Caco-2 (cell line): ENCODE data around the gene RHEBL1. TPM values are rescaled to one million over a fixed set of nuclear protein-coding genes. Genes with fewer than 3 reads are reported as not detected.
"Not testable (repeated sequence)": the region's sequence is repeated elsewhere in the genome, so short reads cannot be mapped to it uniquely, and the experiment has no call there.

Experiments used
- BruUV-seq: library from RNA; stranded (reverse); fragments of 400-500 nt; replicated peaks from 2 replicates; lab custom pipeline; 2021; lab: Mats Ljungman, UMichigan
- CTCF ChIA-PET: fragments of 300-600 bp; sonication (Branson Sonifier 250); formaldehyde crosslinking; loops from one replicate; lab custom pipeline; 2022; ENCODE audit warnings: antibody characterized with exemption; lab: Charles Lee
- POLR2A ChIA-PET: fragments of 300-600 bp; sonication (Branson Sonifier 250); formaldehyde crosslinking; loops from one replicate; lab custom pipeline; 2022; ENCODE audit warnings: antibody characterized with exemption; lab: Charles Lee
- DNase-seq, 2 experiments: peaks; one replicate each; pipeline versions ENCODE4 v3.0.0 to v3.0.0-alpha.2; 2020 to 2022
- H3K27me3 ChIP-seq: replicated peaks from 2 replicates; pipeline ENCODE4 v1.6.0; 2011; ENCODE audit warnings: low read length; ENCODE audit not compliant: control insufficient read depth, insufficient read depth
- H3K36me3 ChIP-seq: 2 replicates; pipeline ENCODE4 v1.5.1; 2011; ENCODE audit warnings: low read length; ENCODE audit not compliant: control insufficient read depth, insufficient read depth
- H3K4me1 ChIP-seq: fragments of 250-450 bp; sonication (Bioruptor Pico); 2 replicates; pipeline ENCODE4 v1.5.1; 2020; ENCODE audit warnings: mild to moderate bottlenecking
- H3K4me3 ChIP-seq: 2 replicates; pipeline ENCODE4 v1.5.1; 2011; ENCODE audit warnings: low read depth, mild to moderate bottlenecking, control low read depth, low read length
- H3K9me3 ChIP-seq: fragments of 250-450 bp; sonication (Bioruptor Pico); 2 replicates; pipeline ENCODE4 v1.5.1; 2020; ENCODE audit warnings: mild to moderate bottlenecking, moderate library complexity
- H3K27ac Mint-ChIP-seq: one replicate; pipeline ENCODE4 v1.8.0; 2022; ENCODE audit warnings: mixed read lengths; ENCODE audit not compliant: unreplicated experiment
- H3K27me3 Mint-ChIP-seq: one replicate; pipeline ENCODE4 v1.8.0; 2022; ENCODE audit warnings: mixed read lengths; ENCODE audit not compliant: insufficient read depth, unreplicated experiment
- H3K36me3 Mint-ChIP-seq: one replicate; pipeline ENCODE4 v1.8.0; 2022; ENCODE audit warnings: mild to moderate bottlenecking, mixed read lengths; ENCODE audit not compliant: insufficient read depth, unreplicated experiment
- H3K4me1 Mint-ChIP-seq: one replicate; pipeline ENCODE4 v1.8.0; 2022; ENCODE audit warnings: low read depth, mixed read lengths; ENCODE audit not compliant: unreplicated experiment
- H3K4me3 Mint-ChIP-seq: one replicate; pipeline ENCODE4 v1.8.0; 2022; ENCODE audit warnings: mild to moderate bottlenecking, moderate library complexity, mixed read lengths; ENCODE audit not compliant: unreplicated experiment
- H3K9me3 Mint-ChIP-seq: one replicate; pipeline ENCODE4 v1.8.0; 2022; ENCODE audit warnings: mixed read lengths; ENCODE audit not compliant: unreplicated experiment
- intact Hi-C: fragments of 100-400 bp; cut with micrococcal nuclease; formaldehyde crosslinking; loops from one replicate; pipeline ENCODE4 v1.10.0; 2022; ENCODE audit not compliant: unreplicated experiment
- total RNA-seq: library from RNA; stranded (reverse); gene quantifications from 2 replicates; pipeline ENCODE4 v1.2.3, GENCODE V29; 2022
- TF ChIP-seq, protein P1 (sequence below), 2 experiments: fragments of 200-600 bp in 1 of 2; IDR thresholded peaks; 1 replicate in 1 of 2; 2 replicates in 1 of 2; pipeline versions ENCODE4 v1.5.1 to v1.8.0; 2011 to 2022; ENCODE audit warnings: antibody characterized with exemption in 1 of 2, control low read depth in 1 of 2, inconsistent platforms in 1 of 2, low read depth in 1 of 2, low read length in 1 of 2, mild to moderate bottlenecking in 1 of 2, moderate library complexity in 1 of 2; ENCODE audit not compliant: insufficient read depth in 1 of 2, severe bottlenecking in 1 of 2, unreplicated experiment in 1 of 2

The RHEBL1 gene
- total RNA-seq, 1 experiment from 2014 or later, result 2.5 TPM

GRCh38 chr12:49068879-49069506 is 786 bp downstream of the RHEBL1 start:
- Histone ChIP-seq H3K4me3 (peak overlapping the region; percentile 78), H3K36me3 (no peaks in the 10 kb centered on the region), H3K9me3 (no peaks in the 10 kb centered on the region), H3K27me3 (no peaks in the 10 kb centered on the region), H3K4me1 (peaks cover 7% of the 10 kb centered on the region; the same call in 1 of the 2 replicates)
- intact Hi-C loops, result loop anchor here (1.0 kb wide), 1 partner anchor 61 kb away; no protein-coding TSS in a partner anchor
- H3K4me3 Mint-ChIP-seq, result peak overlapping the region; percentile 88
- TF ChIP-seq, protein P1, sequence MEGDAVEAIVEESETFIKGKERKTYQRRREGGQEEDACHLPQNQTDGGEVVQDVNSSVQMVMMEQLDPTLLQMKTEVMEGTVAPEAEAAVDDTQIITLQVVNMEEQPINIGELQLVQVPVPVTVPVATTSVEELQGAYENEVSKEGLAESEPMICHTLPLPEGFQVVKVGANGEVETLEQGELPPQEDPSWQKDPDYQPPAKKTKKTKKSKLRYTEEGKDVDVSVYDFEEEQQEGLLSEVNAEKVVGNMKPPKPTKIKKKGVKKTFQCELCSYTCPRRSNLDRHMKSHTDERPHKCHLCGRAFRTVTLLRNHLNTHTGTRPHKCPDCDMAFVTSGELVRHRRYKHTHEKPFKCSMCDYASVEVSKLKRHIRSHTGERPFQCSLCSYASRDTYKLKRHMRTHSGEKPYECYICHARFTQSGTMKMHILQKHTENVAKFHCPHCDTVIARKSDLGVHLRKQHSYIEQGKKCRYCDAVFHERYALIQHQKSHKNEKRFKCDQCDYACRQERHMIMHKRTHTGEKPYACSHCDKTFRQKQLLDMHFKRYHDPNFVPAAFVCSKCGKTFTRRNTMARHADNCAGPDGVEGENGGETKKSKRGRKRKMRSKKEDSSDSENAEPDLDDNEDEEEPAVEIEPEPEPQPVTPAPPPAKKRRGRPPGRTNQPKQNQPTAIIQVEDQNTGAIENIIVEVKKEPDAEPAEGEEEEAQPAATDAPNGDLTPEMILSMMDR (IDR thresholded peaks at IDR 0.05; ENCODE audit: insufficient read depth in 1 of 2, low read depth in 1 of 2, low read length in 1 of 2, severe bottlenecking in 1 of 2, unreplicated experiment in 1 of 2), result no peak
- peak in 1 of 2 experiments; percentile 37 for DNase-seq
- H3K9me3 Mint-ChIP-seq, result no peaks in the 10 kb centered on the region
- H3K27ac Mint-ChIP-seq, result peak overlapping the region; percentile 65
- CTCF ChIA-PET, result interaction anchor here (1.2 to 1.9 kb wide), 6 partner anchors 9 to 228 kb away, joined by 5 to 33 read pairs (median 8); partner anchors contain the start of gene PRKAG1
- peaks cover 7% of the 10 kb centered on the region for H3K4me1 Mint-ChIP-seq
- H3K36me3 Mint-ChIP-seq, result peaks cover 6% of the 10 kb centered on the region
- TSS peak; percentile 50 for BruUV-seq
- H3K27me3 Mint-ChIP-seq, result no peaks in the 10 kb centered on the region
- POLR2A ChIA-PET, result interaction anchor here (0.5 to 1.4 kb wide), 8 partner anchors 17 to 770 kb away, joined by 3 to 20 read pairs (median 6); partner anchors contain the start of genes ARF3, DDX23 and TUBA1B

- no TSS peak for BruUV-seq
- POLR2A ChIA-PET, result no interaction called here
- Mint-ChIP-seq H3K4me1 (peaks cover 7% of the 10 kb centered on the region), H3K27ac (no peak overlapping the region), H3K4me3 (no peak overlapping the region), H3K27me3 (no peaks in the 10 kb centered on the region), H3K36me3 (peaks cover 6% of the 10 kb centered on the region), H3K9me3 (no peaks in the 10 kb centered on the region)
- H3K27me3 ChIP-seq, result no peaks in the 10 kb centered on the region
- peaks cover 7% of the 10 kb centered on the region; the same call in 1 of the 2 replicates for H3K4me1 ChIP-seq
- intact Hi-C loops, result no loop called here
- H3K4me3 ChIP-seq, result no peak overlapping the region
- H3K9me3 ChIP-seq, result no peaks in the 10 kb centered on the region
- CTCF ChIA-PET, result interaction anchor here (1.6 to 3.6 kb wide), 2 partner anchors 22 to 64 kb away, joined by 6 to 36 read pairs; no protein-coding TSS in a partner anchor
- TF ChIP-seq, protein P1 (IDR thresholded peaks at IDR 0.05; ENCODE audit: insufficient read depth in 1 of 2, low read depth in 1 of 2, low read length in 1 of 2, severe bottlenecking in 1 of 2, unreplicated experiment in 1 of 2), result no peak
- DNase-seq, result no peak
- no peaks in the 10 kb centered on the region for H3K36me3 ChIP-seq
Measured at GRCh38 chr12:49066120-49066519, 3.7 kb downstream of the RHEBL1 start.

- no peaks in the 10 kb centered on the region for H3K9me3 Mint-ChIP-seq
- intact Hi-C loops, result loop anchor here (1.0 kb wide), 4 partner anchors 24 to 170 kb away; partner anchors contain the start of gene DHH
- BruUV-seq, result no TSS peak
- H3K9me3 ChIP-seq, result no peaks in the 10 kb centered on the region
- H3K4me1 ChIP-seq, result peaks cover 7% of the 10 kb centered on the region; the same call in 1 of the 2 replicates
- H3K4me1 Mint-ChIP-seq, result no peaks in the 10 kb centered on the region
- TF ChIP-seq, protein P1 (IDR thresholded peaks at IDR 0.05; ENCODE audit: insufficient read depth in 1 of 2, low read depth in 1 of 2, low read length in 1 of 2, severe bottlenecking in 1 of 2, unreplicated experiment in 1 of 2), result no peak
- H3K36me3 ChIP-seq, result no peaks in the 10 kb centered on the region
- ChIA-PET CTCF (interaction anchor here (0.5 to 3.6 kb wide), 14 partner anchors 23 to 171 kb away, joined by 3 to 36 read pairs (median 5); partner anchors contain the start of genes DHH, LMBR1L and PRKAG1), POLR2A (no interaction called here)
- no peak overlapping the region for H3K27ac Mint-ChIP-seq
- peaks cover 12% of the 10 kb centered on the region for H3K36me3 Mint-ChIP-seq
- H3K4me3 Mint-ChIP-seq, result no peak overlapping the region
- no peak for DNase-seq
- no peaks in the 10 kb centered on the region for H3K27me3 ChIP-seq
- H3K27me3 Mint-ChIP-seq, result no peaks in the 10 kb centered on the region
- H3K4me3 ChIP-seq, result no peak overlapping the region
Measured at GRCh38 chr12:49064767-49065152, 5.0 kb downstream of the RHEBL1 start.

DNA sequence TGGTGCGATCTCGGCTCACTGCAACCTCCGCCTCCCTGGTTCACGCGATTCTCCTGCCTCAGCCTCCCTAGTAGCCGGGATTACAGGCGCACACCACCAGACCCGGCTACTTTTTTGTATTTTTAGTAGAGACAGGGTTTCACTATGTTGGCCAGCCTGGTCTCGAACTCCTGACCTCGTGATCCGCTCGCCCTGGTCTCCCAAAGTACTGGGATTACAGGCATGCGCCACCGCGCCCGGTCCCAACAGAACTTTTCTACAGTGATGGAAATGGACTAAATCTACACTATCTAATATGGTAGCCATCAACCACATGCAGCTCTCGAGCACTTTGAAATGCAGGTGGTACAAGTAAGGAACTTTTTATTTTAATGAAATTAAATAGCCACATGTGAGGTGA is 7.9 kb downstream of the RHEBL1 start:
- H3K36me3 ChIP-seq, H3K4me1 Mint-ChIP-seq, H3K27me3 ChIP-seq, BruUV-seq, H3K9me3 Mint-ChIP-seq, H3K27me3 Mint-ChIP-seq, POLR2A ChIA-PET, intact Hi-C loops, H3K9me3 ChIP-seq, H3K27ac Mint-ChIP-seq, H3K4me3 ChIP-seq, DNase-seq: not testable (repeated sequence)
- Mint-ChIP-seq H3K4me3 (peak overlapping the region; percentile 83), H3K36me3 (peaks cover 11% of the 10 kb centered on the region)
- CTCF ChIA-PET, result interaction anchor here (0.7 kb wide), 1 partner anchor 33 kb away, joined by 3 read pairs; no protein-coding TSS in a partner anchor
- peaks cover 17% of the 10 kb centered on the region for H3K4me1 ChIP-seq
